Femur (tissue), 1 donor: ENCODE results near the gene AKAP9.
"Not testable (repeated sequence)": the region's sequence is repeated elsewhere in the genome, so short reads cannot be mapped to it uniquely, and the experiment has no call there.

Experiments used
- DNase-seq: peaks from one replicate; pipeline ENCODE4 v3.0.0-alpha.2; 2017

AKAP9 gene

GRCh38 chr7:92025260-92025659 is 84.6 kb downstream of the AKAP9 start:
- no peak for DNase-seq

DNA sequence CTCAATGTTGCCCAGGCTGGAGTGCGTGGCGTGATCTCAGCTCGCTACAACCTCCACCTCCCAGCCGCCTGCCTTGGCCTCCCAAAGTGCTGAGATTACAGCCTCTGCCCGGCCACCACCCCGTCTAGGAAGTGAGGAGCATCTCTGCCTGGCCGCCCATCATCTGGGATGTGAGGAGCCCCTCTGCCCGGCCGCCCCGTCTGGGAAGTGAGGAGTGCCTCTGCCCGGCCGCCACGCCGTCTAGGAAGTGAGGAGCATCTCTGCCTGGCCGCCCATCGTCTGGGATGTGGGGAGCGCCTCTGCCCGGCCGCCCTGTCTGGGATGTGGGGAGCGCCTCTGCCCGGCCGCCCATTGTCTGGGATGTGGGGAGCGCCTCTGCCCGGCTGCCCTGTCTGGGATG is 86.0 kb downstream of the AKAP9 start:
- not testable (repeated sequence) for DNase-seq

DNA sequence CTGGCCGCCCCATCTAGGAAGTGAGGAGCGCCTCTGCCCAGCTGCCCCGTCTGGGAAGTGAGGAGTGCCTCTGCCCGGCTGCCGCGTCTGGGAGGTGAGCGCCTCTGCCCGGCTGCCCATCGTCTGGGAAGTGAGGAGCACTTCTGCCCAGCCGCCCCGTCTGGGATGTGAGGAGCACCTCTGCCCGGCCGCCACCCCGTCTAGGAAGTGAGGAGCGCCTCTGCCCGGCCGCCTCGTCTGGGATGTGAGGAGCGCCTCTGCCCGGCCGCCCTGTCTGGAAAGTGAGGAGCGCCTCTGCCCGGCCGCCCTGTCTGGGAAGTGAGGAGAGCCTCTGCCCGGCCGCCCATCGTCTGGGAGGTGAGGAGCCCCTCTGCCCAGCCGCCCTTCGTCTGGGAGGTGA is 86.5 kb downstream of the AKAP9 start:
- not testable (repeated sequence) for DNase-seq

- DNase-seq: no peak
Observed at GRCh38 chr7:92028226-92028625, 87.6 kb downstream of the AKAP9 start.

DNA sequence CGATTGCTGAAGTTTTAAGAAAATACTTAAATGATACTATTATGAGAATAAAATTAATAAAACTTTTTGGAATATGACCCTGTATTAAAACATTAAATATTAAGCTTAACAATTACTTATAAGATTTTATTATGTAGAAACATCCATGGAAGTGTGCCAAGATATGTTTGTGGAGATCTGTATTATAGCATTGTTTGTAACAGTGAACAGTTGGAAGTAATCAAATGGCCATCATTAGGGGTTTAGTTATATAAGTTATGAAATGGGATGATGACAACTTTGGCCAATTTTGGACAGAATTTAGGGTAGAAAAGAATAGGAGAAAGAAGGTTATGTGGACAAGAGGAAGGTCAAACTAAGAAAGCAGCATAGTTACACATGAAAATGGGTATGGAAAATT is 88.0 kb downstream of the AKAP9 start:
- no peak for DNase-seq

GRCh38 chr7:92034116-92034515 is 93.5 kb downstream of the AKAP9 start:
- DNase-seq: no peak

- no peak for DNase-seq
Observed at GRCh38 chr7:92035576-92035975, 94.9 kb downstream of the AKAP9 start.

DNA sequence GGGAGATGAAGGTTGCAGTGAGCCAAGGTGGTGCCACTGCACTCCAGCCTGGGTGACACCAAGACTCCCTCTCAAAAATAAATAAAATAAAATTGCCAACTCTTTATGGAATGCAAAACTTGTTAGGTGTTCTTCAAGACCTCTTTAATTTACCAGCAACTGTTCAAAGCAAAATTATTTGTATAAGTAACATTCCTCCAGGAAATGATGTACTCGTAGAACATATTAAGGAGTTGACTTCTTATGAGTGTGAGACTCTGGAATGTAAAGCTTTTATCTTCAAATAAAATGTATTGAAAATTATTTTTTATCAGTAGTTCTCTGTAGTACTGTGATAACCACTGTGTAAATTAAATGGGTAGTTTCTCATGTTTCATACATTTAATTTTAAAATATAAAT is 99.2 kb downstream of the AKAP9 start:
- DNase-seq: no peak

GRCh38 chr7:92042056-92042737 is 101.5 kb downstream of the AKAP9 start:
- no peak for DNase-seq

DNA sequence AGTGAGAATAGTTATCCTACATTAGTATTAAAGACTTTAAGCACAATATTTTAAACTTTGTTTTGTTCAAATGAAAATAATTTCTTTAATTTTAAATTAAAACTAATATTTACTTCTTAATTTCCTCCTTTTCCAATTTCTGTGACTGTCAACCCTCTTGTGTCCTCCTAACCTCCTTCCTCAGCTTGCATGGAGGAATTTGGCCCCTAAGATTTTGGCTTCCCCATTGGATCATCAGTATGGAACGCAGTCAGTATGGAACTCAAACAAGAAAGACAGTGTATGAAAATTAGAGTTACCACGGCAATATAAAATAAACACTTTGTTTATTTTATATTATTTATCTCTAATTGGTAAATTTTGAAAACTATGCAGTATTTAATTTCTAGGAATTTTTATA is 102.4 kb downstream of the AKAP9 start:
- DNase-seq: no peak

GRCh38 chr7:92043637-92044036 is 103.0 kb downstream of the AKAP9 start:
- DNase-seq: no peak

DNA sequence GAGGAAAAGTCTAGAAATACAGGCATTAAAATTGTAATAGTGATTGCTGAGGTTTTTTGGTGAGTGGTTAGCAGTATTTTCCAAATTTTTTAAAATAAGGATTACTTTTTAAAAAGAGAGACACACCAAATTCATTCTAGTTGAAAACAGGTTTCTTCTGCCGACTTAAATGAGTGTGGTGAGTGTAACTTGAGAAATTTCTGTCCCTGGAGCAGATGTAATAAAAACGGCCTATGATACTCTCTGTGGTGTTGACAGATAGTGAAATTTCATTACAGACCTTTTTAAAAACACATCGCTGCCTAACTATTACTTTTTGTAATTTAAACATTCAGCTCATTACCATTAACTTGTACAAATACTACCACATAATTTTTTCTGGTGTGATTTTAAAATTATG is 103.5 kb downstream of the AKAP9 start:
- no peak for DNase-seq

DNA sequence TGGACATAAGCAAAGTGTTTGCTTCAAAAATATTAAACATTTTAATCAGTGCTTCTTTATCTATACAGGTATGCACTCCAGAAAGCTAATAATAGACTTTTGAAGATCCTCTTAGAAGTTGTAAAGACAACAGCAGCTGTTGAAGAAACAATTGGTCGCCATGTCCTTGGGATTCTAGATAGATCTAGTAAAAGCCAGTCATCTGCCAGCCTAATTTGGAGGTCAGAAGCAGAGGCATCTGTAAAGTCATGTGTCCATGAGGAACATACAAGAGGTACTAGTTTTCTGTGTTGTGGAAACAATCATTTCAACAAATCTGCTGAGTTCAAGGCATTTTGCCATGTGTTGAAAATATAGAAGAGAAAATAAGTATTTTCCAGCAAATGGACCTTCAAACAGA is 104.3 kb downstream of the AKAP9 start:
- DNase-seq: no peak

- no peak for DNase-seq
Observed at GRCh38 chr7:92051655-92052054, 111.0 kb downstream of the AKAP9 start.

DNA sequence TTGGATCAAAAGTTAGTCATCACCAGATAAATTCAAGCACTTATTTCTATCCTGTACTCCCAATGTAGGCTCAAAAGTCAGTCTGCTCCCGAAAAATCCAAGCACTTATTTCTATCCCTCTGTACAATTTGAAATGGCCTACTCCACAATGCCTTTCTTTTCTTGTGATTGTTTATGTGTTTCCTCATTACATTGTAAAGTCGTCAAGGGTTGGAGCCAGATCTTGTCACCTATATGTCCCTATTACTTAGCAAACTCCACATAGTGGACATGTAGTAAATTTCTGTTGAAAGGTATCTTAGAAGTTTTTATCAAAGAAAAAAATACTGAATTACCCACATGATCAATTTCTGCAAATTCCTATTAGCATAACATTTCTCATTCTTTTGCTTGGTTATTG is 111.5 kb downstream of the AKAP9 start:
- no peak for DNase-seq

GRCh38 chr7:92052684-92053083 is 112.0 kb downstream of the AKAP9 start:
- DNase-seq: no peak

DNA sequence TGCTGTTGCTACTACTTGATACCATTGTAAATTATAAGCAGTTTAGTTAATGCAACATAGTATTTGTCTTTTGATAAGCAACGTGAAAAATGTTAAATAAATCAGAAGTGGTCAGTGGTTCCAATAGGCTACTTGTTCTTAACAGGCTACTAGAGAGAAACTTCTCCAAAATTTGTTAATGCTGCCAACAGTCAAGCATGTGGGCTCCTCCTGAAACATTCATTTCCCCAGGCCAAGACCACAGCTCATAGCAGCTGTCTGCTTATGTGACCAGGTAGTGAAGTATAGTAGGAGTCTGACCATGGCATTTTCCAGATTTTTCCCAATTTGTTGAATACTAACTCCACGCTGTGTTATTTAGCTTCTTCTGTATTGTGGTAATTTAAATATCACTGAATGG is 112.7 kb downstream of the AKAP9 start:
- DNase-seq: no peak

GRCh38 chr7:92056286-92056685 is 115.6 kb downstream of the AKAP9 start:
- no peak for DNase-seq

DNA sequence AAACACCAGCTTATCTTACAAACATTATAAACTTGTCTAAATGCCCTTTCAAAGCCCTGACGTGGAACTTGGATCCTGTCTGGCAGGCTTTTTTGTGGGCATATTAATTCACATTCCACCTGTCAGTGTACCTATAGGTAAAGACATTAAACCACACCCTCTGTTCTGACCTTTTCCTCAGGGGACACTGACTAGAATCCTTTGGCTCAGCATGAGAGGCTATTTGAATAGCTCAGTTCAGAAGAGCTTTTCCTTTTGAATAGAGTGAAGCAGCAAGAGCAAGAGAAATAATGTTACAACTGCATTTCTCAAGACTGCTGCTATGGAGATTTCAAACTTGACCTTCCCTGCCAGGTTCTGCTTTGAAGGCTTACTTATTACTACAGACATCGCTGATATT is 116.7 kb downstream of the AKAP9 start:
- no peak for DNase-seq

GRCh38 chr7:92058040-92058439 is 117.4 kb downstream of the AKAP9 start:
- no peak for DNase-seq

- no peak for DNase-seq
Observed at GRCh38 chr7:92058899-92059298, 118.2 kb downstream of the AKAP9 start.

- no peak for DNase-seq
Observed at GRCh38 chr7:92061154-92061553, 120.5 kb downstream of the AKAP9 start.

DNA sequence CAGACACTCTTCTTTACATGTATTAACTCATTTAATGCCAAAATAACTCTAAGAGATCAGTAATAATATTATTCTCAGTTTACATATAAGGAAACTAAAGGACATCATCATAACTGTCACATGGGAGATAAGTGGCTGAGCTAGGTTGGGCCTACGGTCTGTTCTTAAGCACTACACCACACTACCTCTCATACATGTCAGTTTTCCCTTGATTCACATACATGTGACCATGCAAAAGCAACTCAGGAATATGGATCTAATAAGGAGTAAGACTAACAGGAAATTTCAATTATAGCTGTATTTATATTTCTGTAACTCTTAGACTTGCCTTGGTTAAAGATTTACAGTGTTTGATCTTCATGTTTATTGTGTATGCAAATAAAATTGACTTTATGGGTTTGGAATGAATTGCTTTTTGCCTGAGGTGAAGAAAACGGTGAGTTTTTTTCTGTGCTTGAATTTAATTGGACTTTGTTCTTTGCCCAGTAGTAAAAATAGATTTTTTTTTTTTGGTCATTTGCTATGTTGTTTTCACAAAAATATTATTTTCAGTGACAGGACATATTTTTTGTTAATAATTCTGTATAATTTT is 123.9 kb downstream of the AKAP9 start:
- no peak for DNase-seq

DNA sequence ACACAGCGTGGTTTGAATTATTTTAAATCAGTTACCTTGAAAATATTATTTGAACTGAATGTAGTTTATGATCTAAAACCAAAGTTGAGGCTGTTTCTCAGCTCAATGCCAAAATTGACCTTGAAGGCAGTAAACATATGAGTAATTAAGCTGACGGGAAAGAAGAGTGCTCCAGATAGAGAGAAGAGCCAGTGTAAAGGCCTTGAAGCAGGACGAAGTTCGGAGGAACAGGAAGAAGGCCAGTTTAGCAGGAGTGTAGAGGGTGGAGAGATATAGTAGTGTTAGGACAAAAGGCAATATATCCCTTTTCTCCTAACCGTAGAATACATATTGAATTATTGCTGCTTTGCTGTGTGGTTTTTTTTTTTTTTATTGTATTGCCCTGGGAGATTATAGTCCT is 130.4 kb downstream of the AKAP9 start:
- DNase-seq: no peak

GRCh38 chr7:92072121-92072520 is 131.5 kb downstream of the AKAP9 start:
- DNase-seq: no peak
